Choroid plexus epithelial cell (primary cell): ENCODE measurements around the gene MED20.
A peak's percentile ranks its signal among the peaks of the same experiment; 100 is the strongest.
"Not testable (repeated sequence)": the region's sequence is repeated elsewhere in the genome, so short reads cannot be mapped to it uniquely, and the experiment has no call there.

Experiments used
- DNase-seq: peaks from one replicate; pipeline ENCODE4 v3.0.0-alpha.2; 2010; ENCODE audit warnings: low read depth
- H3K4me3 ChIP-seq: 2 replicates; pipeline ENCODE4 v1.5.1; 2011; ENCODE audit warnings: low read depth, mild to moderate bottlenecking, control low read depth, low read length, moderate library complexity
- TF ChIP-seq, protein P1 (sequence below): conservative IDR thresholded peaks from 2 replicates; pipeline ENCODE4 v1.5.1; 2011; ENCODE audit warnings: low read depth, mild to moderate bottlenecking, control low read depth, inconsistent platforms, low read length, moderate library complexity

Gene MED20

DNA sequence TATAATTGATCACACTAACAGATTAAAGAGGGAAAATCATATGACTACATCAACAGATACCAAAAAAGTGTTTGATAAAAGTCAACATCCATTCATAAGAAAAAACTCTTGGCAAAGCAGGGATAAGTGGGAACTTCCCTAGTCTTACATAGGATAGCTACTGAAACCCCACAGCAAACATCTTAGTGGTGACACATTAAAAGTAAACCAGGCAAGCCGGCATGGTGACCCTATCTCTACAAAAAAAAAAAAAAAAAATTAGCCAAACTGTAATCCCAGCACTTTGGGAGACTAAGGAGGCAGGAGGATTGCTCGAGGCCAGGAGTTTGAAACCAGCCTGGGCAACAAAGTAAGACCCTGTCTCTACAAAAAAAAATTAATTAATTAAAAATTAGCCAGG is 34.5 kb upstream of the MED20 start:
- DNase-seq, result no peak

DNA sequence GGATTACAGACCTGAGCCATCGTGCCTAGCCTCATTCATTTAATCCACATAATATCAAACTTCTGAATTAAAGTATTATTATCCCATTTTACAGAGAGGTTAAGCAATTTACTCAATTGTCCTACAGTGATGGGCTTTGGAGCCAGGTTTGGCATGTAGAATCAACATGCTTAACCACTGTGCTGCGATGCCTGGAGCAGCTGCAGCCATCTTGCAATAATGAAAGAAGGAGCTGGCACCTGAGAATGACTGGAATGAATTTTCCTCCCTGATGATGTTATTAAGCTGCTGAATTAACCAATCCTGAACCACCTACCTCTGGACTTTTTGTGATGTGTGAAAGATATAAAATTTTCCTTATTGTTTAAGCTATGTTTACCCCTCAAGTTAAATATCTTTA is 33.7 kb upstream of the MED20 start:
- no peak overlapping the region for H3K4me3 ChIP-seq
- DNase-seq, result no peak
- TF ChIP-seq, protein P1, sequence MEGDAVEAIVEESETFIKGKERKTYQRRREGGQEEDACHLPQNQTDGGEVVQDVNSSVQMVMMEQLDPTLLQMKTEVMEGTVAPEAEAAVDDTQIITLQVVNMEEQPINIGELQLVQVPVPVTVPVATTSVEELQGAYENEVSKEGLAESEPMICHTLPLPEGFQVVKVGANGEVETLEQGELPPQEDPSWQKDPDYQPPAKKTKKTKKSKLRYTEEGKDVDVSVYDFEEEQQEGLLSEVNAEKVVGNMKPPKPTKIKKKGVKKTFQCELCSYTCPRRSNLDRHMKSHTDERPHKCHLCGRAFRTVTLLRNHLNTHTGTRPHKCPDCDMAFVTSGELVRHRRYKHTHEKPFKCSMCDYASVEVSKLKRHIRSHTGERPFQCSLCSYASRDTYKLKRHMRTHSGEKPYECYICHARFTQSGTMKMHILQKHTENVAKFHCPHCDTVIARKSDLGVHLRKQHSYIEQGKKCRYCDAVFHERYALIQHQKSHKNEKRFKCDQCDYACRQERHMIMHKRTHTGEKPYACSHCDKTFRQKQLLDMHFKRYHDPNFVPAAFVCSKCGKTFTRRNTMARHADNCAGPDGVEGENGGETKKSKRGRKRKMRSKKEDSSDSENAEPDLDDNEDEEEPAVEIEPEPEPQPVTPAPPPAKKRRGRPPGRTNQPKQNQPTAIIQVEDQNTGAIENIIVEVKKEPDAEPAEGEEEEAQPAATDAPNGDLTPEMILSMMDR, result no peak

More for the DNA sequence above, 34.5 kb upstream of the MED20 start:
- no peak overlapping the region for H3K4me3 ChIP-seq
- TF ChIP-seq, protein P1, result no peak

DNA sequence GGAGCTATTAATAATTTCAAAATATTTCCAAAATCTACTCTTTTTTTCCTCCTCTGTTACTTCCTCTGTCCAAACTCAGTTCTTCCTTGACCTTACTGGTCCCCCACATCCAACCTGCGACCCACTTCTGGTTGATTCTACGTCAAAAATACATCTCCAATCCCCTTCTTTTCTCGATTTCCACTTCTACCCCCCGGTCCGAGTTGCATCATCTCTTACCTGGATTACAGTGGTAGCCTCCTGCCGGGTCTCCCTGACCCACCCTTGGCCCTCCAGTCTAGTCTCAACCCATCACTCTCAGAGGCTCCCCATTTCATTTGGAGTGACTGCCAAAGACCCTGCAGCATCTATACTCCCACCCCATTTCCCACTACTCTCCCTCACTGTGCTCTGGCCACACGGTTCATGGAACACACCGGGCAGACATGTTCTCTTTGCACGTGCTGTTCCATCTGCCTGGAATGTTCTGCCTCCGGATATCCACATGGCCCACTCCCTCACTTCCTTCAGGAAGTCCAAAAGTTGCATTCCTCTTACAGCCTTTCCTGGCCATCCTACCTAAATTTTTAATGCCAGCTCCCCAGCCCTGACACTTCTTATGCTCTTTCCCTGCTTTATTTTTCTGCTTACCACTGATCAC is 26.8 kb upstream of the MED20 start:
- H3K4me3 ChIP-seq, result no peak overlapping the region
- TF ChIP-seq, protein P1, result no peak
- no peak for DNase-seq

DNA sequence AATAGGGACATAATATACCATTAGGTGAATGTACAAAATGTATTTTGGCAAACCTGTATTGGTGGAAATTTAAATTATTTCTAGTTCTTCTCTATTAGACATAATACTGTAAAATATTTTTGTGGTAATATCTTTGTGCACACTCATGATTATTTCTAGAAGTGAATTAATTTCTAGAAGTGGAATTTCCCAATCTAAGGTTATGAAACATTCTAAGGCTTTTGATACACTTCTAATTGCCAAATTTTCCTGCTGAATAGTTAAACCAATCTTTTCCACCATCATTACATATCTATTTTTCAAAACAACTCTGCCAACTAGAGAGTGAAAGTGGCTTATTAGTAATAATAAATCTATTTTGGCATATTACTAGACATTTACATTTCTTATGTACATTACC is 22.5 kb upstream of the MED20 start:
- DNase-seq, result no peak
- TF ChIP-seq, protein P1, result no peak
- no peak overlapping the region for H3K4me3 ChIP-seq

DNA sequence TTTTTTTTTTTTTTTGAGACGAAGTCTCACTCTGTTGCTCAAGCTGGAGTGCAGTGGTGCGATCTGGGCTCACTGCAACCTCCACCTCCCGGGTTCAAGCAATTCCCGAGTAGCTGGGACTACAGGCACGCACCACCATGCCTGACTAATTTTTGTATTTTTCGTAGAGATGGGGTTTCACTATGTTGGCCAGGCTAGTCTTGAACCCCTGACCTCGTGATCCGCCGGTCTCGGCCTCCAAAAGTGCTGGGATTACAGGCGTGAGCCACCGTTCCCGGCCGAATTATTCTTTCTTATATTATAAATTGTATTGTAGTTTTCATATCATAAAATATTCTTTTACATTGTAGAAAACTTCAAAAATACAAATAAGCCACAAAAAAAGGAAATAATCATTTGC is 21.9 kb upstream of the MED20 start:
- not testable (repeated sequence) for H3K4me3 ChIP-seq, DNase-seq

DNA sequence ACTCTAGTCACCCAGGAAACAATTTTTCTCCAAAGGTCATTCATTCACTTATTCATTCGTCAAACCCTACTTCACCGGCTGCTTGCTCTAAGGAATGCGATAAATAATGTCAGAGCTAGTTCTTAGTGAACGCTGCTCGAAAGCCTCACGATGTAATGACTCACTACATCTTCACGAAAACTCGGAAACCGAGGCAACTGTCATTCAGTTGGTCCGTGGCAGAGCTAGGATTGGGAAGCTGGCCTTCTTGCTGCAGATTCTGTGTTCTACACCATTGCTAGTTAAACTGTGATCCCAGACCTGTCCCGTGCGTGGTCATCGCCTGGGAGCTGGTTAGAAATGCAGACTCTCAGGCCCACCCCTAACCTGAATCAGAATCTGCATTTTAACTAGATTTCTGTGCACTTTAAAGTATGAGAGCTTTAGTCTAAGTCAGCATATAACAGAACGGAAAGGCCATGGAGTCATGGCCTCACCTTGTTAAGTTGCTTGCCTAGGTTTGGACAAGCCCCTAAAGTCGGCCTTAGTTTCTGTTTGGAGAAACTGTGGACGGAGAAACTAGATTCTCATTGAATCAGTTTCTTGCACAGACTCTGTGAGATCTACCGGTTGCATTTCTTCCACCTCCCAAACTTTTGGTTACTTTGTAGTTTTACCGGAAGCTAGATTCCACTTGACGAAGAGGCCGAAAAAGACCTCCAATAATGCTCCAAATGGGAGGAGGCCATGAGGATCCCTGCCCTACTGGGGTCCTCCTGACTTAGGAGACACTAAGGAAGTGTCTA is 21.3 kb upstream of the MED20 start:
- peak overlapping the region; percentile 84 for H3K4me3 ChIP-seq
- TF ChIP-seq, protein P1, result no peak
- DNase-seq, result peak; percentile 89

DNA sequence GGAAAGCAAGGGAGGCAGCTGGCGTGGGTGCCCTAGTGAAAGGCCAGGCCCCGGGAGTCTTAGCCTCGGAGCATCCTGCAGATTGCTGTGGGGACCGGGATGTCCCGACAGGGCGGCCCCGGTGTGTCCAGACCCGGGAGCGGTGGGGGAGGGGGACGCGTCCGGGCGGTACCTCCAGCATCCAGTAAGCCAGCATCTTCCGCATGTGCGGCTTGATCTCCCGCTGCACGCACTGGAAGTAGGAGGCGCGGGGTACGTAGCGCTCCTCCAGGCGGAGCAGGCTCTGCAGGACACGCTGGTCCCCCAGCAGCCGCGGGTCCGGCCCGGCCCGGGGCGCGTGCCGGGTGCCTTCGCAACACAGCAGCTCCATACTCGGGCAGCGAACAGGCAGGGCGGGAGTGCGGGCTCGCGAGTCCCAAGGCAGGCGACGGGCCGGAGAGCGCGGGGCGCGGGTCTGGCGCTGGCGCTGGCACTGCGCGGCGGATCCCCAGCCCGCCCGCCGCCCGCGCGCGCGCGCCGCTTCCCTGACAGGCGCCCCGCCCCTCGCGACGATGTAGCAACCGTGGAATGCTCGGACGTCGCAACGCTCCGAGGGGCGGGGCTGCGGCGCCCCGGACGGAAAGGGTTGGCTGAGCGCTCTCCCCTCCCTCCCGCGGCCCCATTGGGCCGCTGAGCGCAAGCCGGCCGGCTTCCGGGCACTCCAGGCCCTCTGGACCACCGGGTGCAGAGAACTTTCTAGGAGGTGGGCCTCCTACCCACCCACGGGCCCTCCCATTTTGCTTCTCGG is 20.5 kb upstream of the MED20 start, which contains the start of gene CCND3:
TSS of gene CCND3 (minus strand) at position 529 of the 787 bp plus-strand sequence. CDS start at position 370, 159 bp downstream.
- TF ChIP-seq, protein P1, result no peak
- H3K4me3 ChIP-seq, result peak within 1 kb of the TSS; percentile 84
- peak; percentile 92 for DNase-seq
